HepG2 (cell line): ENCODE results near the gene MRPS25. TPM values are rescaled to one million over a fixed set of nuclear protein-coding genes. Genes with fewer than 3 reads are reported as not detected.
A peak's percentile ranks its signal among the peaks of the same experiment; 100 is the strongest.

Source experiments
- BORCS8-MEF2B ChIP-seq: sonication (generic); formaldehyde crosslinking; IDR thresholded peaks from 2 replicates; pipeline ENCODE4 v1.8.0; 2022; ENCODE audit warnings: mild to moderate bottlenecking, missing genetic modification reagents
- CEBPG ChIP-seq: IDR thresholded peaks from 2 replicates; pipeline ENCODE4 v1.6.1; 2016
- CENPT ChIP-seq: sonication (generic); formaldehyde crosslinking; IDR thresholded peaks from 2 replicates; pipeline ENCODE4 v1.8.0; 2022; ENCODE audit warnings: low read depth, mild to moderate bottlenecking, moderate library complexity, missing genetic modification reagents
- FIP1L1 ChIP-seq: fragments of 200-400 bp; formaldehyde crosslinking; IDR thresholded peaks from 2 replicates; pipeline ENCODE4 v1.6.1; 2018; ENCODE audit warnings: low read depth, mild to moderate bottlenecking, low read length, moderate library complexity, borderline replicate concordance; ENCODE audit not compliant: insufficient read depth
- FOXK2 ChIP-seq: fragments of 450-650 bp; IDR thresholded peaks from 2 replicates; pipeline ENCODE4 v1.6.1; 2016
- ISL2 ChIP-seq: sonication (generic); formaldehyde crosslinking; IDR thresholded peaks from 2 replicates; pipeline ENCODE4 v1.5.0; 2020; ENCODE audit warnings: missing genetic modification reagents
- MYC ChIP-seq: sonication (generic); formaldehyde crosslinking; IDR thresholded peaks from 2 replicates; pipeline ENCODE4 v1.9.0; 2021; ENCODE audit warnings: missing genetic modification reagents, borderline replicate concordance
- NCOA5 ChIP-seq: sonication (generic); formaldehyde crosslinking; IDR thresholded peaks from 2 replicates; pipeline ENCODE4 v1.4.0; 2020; ENCODE audit warnings: missing genetic modification reagents
- NFIC ChIP-seq: IDR thresholded peaks from 2 replicates; pipeline ENCODE4 v1.6.1; 2012; ENCODE audit warnings: mild to moderate bottlenecking, low read length, inconsistent platforms
- NFRKB ChIP-seq: fragments of 450-650 bp; IDR thresholded peaks from 2 replicates; pipeline ENCODE4 v1.6.1; 2017
- PHB2 ChIP-seq: fragments of 450-650 bp; IDR thresholded peaks from 2 replicates; pipeline ENCODE4 v1.6.1; 2018; ENCODE audit not compliant: partially characterized antibody
- SALL2 ChIP-seq: sonication (generic); formaldehyde crosslinking; IDR thresholded peaks from 2 replicates; pipeline ENCODE4 v1.8.1; 2023; ENCODE audit warnings: mild to moderate bottlenecking, missing genetic modification reagents, inconsistent platforms
- SPEN ChIP-seq: sonication (generic); formaldehyde crosslinking; IDR thresholded peaks from 2 replicates; pipeline ENCODE4 v1.5.1; 2020; ENCODE audit warnings: low read depth, mild to moderate bottlenecking, missing genetic modification reagents
- TFE3 ChIP-seq: IDR thresholded peaks from 2 replicates; pipeline ENCODE4 v1.6.1; 2016
- THAP8 ChIP-seq: sonication (generic); formaldehyde crosslinking; IDR thresholded peaks from 2 replicates; pipeline ENCODE4 v1.5.1; 2020; ENCODE audit warnings: missing genetic modification reagents, mild to moderate bottlenecking, borderline replicate concordance
- ZBTB40 ChIP-seq, 2 experiments: fragments of 450-650 bp in 1 of 2; sonication (generic) in 1 of 2; formaldehyde crosslinking in 1 of 2; IDR thresholded peaks; 2 replicates each; pipeline versions ENCODE4 v1.6.1 to v1.8.0; 2016 to 2022; ENCODE audit warnings: antibody characterized with exemption in 1 of 2, mild to moderate bottlenecking in 1 of 2, missing genetic modification reagents in 1 of 2
- ZNF562 ChIP-seq: sonication (generic); formaldehyde crosslinking; IDR thresholded peaks from 2 replicates; pipeline ENCODE4 v1.8.0; 2022; ENCODE audit warnings: missing genetic modification reagents, borderline replicate concordance
- ZNF580 ChIP-seq: IDR thresholded peaks from 2 replicates; pipeline ENCODE4 v1.6.1; 2016; ENCODE audit warnings: low read depth, borderline replicate concordance
- polyA plus RNA-seq, 8 experiments: library from polyadenylated mRNA; depleted of rRNA in 3 of 8; stranded (reverse) in 7 of 8; unstranded in 1 of 8; fragments of >200 nt; fragmentation: Illumina TruSeq in 4 of 8; extraction: Trizol in 4 of 8; gene quantifications; 2 replicates each; pipeline versions ENCODE4 v1.2.1 to v1.2.3, GENCODE V29; 2011 to 2016; ENCODE audit warnings: low read depth in 4 of 8, missing spikeins in 1 of 8, mixed read lengths in 1 of 8; ENCODE audit not compliant: insufficient read depth in 1 of 8
- total RNA-seq, 5 experiments: library from RNA; depleted of rRNA; stranded (reverse); fragments of >200 nt; fragmentation: Illumina TruSeq; extraction: Trizol; gene quantifications; 2 replicates each; pipeline ENCODE4 v1.2.3, GENCODE V29; 2016; ENCODE audit warnings: low read depth in 1 of 5

Gene MRPS25
- total and polyA plus RNA-seq, 2 of the 13 experiments (the other 11 are each of a cell fraction or from before 2014, with no cell fraction given): 60.1 to 74.3 TPM

GRCh38 chr3:15098503-15099363 lies 33.6 kb upstream of the MRPS25 start, which contains the start of gene RBSN (continued):
- TF ChIP-seq ZBTB40 (IDR thresholded peaks at IDR 0.05) (no peak), ZBTB40 (CRISPR knock-in tag; IDR thresholded peaks at IDR 0.05) (peak; percentile 70), NCOA5 (CRISPR knock-in tag) (no peak), SALL2 (peak; percentile 92), THAP8 (CRISPR knock-in tag) (0 out of 2 replicates have a peak, but pooled peaks have one; percentile 61), TFE3 (CRISPR knock-in tag) (0 out of 2 replicates have a peak, but pooled peaks have one; percentile 46), ZNF580 (CRISPR knock-in tag) (peak; percentile 88; the same call in 1 of the 2 replicates), NFRKB (no peak), PHB2 (no peak), MYC (CRISPR knock-in tag) (peak; percentile 81), FOXK2 (no peak), CEBPG (CRISPR knock-in tag) (peak; percentile 58; the same call in 1 of the 2 replicates), SPEN (CRISPR knock-in tag) (peak; percentile 98), CENPT (CRISPR knock-in tag) (no peak), ZNF562 (peak; percentile 81; the same call in 1 of the 2 replicates), ISL2 (peak; percentile 83), BORCS8-MEF2B (CRISPR knock-in tag) (peak; percentile 98), NFIC (no peak), FIP1L1 (0 out of 2 replicates have a peak, but pooled peaks have one; percentile 46)
